NK-92 (cell line): ENCODE data around the gene DPP9.

ENCODE experiments used
- DNase-seq: peaks from one replicate; lab custom pipeline; 2025; ENCODE audit not compliant: unreplicated experiment; lab: John Stamatoyannopoulos, UW

The DPP9 gene

GRCh38 chr19:4712771-4713170 lies 10.9 kb downstream of the DPP9 start:
- DNase-seq, result no peak

GRCh38 chr19:4711211-4711610 lies 12.4 kb downstream of the DPP9 start:
- DNase-seq, result no peak

DNA sequence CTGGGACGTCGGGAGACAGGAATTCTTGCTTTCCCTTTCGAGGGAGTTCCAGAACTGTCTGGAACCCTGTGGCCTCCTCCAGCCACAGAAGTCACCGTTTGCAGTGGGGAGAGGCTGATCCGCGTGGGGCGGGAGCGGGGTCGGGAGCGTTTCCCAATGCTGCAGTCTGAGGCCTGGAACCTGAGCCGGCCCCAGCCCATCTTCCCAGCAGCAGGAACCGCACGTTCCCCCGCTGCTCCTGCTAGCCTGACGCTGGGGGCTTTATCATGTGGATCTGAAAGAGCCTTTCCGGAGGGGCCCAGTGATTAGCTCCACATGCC lies 13.4 kb downstream of the DPP9 start:
- DNase-seq, result no peak

DNA sequence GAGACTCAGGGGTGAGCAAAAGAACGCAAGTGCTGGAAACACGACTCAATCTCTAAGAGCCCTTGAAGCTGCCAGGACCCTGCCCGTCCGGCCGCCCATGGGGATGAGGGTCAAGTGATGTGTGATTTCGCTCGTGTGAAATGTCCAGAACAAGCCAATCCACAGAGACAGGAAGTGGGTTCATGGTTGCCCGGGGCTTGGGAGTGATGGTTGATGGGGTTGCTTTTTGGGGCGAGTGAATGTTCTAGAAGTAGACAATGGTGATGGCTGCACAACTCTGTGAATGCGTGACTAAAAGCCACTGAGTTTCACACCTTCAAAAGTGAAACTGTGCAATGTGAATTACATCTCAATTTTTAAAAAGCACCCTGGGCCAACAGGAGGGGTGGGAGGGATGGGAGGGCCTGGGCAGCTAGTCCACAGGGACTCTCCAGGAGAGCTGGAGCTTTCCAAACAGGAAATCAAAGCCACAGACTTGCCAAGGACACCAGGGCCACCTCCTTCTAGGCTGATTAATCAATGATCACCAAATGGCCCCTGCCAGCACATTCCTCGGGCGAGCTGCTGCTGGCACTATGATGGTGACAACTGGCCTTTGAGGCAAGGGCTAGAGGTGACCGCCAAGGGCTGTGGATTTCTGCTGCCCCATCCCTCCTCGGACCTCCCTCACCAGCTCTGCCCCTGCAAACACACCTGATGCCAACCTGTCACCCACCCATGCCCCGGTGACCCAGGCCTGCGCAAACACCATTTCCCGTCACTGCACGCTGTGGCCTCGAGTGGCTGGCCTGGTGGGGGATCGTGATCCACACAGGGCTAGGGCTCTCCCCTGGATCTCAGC lies 14.0 kb downstream of the DPP9 start:
- DNase-seq, result no peak

DNA sequence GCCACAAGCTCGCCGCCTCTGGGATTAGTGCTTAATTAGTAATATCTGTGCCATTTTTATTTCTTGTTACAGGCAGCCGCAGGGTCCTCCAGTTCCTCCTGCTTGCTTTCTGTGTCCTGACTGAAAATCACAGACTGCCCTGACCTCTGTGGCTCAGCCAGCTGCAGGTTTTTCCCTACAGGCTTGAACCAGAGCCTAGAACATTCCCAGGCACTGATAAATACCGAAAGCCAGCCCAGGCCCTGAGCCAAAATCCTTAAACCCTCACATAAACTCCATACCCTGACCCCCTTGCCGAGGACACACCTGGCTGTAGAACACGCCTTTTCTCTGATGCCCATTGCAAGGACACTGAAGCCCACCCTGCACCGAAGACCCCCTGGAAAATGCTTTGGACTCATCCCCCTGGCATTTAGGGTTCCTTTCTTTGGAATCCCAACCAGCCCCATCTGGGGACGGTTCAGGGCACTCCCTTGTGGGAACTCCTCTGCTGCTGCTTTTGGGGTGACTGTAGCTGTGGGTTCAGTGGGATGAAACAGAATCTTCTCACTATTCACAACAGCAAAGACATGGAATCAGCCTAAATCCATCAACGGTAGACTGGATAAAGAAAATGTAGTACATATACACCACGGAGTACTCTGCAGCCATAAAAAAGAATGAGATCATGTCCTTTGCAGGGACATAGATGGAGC lies 15.5 kb downstream of the DPP9 start:
- no peak for DNase-seq

DNA sequence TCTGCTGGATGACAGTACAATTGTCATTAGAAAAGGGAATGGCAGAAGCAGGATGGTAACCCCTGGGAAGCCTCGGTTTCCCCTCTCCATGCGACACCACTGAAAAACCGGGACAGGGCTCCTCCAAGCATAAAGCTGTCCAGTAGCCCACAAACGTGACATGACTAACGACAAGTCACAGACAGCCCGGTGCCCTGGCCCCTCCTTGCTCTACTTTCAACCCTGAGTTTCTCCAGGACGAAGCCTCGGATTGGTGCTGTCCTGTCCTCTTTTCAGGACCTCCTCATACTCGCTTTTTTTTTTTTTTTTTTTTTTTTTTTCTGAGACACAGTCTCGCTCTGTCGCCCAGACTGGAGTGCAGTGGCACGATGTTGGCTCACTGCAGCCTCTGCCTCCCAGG lies 16.3 kb downstream of the DPP9 start:
- DNase-seq, result no peak

- no peak for DNase-seq
Measured at GRCh38 chr19:4705413-4706131, 18.1 kb downstream of the DPP9 start.

- DNase-seq, result no peak
Measured at GRCh38 chr19:4704317-4704673, 19.3 kb downstream of the DPP9 start.

GRCh38 chr19:4703671-4704316 lies 19.8 kb downstream of the DPP9 start:
- no peak for DNase-seq

- no peak for DNase-seq
Measured at GRCh38 chr19:4702764-4703163, 20.9 kb downstream of the DPP9 start.

DNA sequence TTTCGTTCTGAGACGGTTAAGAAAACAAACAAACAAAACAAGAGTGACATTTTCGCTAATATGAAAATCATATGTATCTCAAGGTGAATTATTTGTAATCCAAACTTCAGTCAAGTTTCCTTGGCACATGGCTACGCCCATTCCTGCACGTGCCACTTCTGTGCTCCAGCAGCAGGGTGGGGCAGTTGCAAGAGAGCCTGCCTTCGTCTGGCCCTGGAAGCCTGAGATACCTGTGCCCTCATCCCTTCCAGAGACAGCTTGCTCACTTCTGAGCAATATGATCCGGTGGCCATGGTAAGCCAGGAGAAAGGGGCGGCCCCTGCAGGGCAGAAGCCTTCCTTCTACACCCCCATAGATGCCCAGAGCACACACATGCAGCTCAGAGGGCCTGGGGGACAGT lies 22.1 kb downstream of the DPP9 start:
- DNase-seq, result no peak

- DNase-seq, result no peak
Measured at GRCh38 chr19:4700693-4700970, 23.0 kb downstream of the DPP9 start.

DNA sequence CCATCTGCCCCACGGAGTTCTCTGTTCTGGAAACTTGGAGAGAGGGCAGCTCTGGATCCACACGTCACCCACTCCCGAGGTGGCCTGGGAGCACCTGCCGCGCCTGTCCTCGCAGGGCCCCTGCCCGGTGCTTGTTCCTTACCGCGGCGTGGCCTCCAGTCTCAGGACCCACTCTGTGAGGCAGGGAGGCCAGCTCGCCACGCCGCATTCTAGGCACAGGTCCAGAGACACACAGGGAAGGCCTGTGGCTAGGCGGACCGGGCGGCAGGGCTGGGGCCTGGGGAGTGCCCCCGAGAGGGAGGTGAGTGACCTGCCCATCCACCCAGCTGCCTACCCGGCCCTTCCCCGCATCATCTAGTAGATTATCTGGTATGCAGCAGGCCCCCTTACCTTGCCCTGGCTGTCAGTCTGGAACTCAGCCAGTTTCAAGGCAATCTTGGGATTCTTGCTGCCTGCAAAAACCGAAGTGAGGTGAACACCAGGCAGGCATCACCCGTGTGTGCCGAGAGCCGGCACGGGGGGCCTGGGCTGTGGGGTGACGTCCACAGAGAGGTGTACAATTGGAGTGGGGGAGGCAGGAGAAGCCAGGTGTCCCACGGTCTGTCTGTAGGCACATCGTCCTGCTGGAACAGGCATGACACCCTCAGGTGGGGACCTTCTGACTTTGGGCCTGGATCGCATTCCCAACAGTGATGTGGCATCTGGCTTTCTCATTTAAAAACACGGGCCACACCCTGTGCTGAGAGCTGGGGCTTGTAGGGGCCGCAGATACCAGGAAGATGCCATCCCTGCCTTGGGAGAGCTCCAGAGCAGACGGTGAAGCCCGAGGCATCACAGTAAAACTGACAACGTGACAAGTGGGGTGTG lies 23.6 kb downstream of the DPP9 start:
- no peak for DNase-seq

DNA sequence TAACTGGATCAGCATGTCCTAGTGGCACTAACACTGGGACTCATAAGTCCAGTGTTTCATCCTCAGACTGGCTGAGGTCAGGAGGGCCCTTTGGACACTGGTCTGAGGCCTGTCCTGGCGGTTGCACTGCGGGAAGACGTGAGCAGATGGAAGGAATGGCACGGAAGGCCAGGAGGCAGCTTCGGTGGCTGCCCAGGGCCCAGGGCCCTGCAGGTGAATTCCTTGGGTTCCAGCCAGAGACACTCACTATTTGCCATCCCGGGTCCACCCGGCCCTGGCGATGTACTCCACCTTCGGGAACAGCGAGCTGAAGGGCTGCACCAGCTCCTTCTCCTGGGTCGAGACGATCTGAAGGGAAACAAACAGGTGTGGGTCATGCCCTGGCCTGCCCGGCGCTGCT lies 26.3 kb downstream of the DPP9 start:
- DNase-seq, result no peak

- no peak for DNase-seq
Measured at GRCh38 chr19:4695224-4695731, 28.4 kb downstream of the DPP9 start.

DNA sequence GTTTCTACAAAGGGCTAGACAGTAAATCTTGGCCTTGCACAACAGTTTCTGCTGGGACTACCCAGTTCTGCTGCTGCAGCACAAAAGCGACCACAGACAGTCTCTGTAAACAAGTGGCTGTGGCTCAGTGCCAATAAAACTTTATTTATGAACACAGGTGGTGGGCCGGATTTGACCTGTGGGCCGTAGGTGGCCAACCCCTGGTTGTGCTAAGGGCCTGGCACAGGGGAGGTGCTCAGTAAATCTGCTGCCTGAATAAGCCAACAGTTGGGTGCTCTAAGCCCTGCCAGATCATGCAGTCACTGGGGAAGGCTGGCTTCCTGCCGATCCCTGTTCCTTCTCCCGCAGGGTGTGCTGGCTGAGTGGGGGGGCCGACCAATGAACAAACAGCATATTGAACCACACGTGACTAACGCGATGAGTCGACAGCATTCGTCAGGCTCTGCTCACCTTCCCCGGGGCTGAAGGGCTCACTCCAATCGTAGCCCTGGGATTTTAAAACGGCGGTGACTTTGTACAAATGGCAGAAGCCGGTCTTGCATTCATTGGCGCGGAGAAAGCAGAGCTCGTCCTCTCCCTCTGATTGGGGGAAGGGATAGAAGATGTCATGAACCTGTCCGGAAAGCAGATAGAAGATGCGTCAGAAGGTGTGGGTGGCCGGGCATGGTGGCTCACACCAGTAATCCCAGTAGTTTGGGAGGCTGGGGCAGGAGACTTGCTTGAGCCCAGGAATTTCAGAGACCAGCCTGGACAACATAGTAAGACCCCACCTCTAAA lies 29.2 kb downstream of the DPP9 start:
- no peak for DNase-seq

- no peak for DNase-seq
Measured at GRCh38 chr19:4693471-4694121, 30.0 kb downstream of the DPP9 start.

GRCh38 chr19:4693078-4693350 lies 30.6 kb downstream of the DPP9 start:
- no peak for DNase-seq

DNA sequence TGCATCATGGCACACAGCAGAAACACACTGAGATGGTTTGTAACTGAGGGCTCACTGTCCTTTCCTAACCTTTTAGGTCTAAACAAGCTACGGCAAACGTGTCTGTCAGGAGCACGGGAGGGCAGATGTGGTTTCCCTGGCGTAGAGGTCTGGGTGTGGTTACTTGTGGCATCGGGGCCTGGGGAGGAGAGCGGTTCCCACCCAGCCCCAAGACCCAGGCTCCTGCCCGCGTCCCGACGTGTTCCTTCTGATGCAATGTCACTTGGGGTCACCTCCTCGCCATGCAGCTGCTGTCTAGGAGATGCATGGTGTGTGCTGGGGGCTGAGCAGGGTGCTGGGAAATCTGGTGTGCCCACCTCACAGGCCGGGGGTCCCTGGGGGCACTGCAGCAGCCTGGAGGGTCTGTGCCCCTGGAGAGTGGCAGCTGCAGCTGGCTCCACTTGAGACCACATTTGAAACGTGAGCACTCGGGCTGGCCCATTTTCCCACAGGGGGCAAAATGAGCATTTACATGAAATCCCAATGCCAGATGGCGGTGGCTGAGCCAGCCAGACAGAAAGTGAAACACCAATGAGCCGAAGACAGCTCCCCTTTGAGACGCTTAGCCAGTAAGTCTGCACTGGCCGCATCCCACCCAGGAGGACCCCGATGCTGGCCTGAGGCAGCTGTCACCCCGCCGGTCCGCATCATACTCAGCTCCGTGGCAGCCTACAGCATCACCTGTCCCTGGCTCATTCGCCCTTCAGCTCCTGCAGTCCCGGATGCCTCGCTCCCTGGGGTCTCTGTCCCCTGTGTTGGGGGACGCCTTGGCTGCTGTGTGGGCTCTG lies 31.2 kb downstream of the DPP9 start:
- DNase-seq, result no peak
